ENCODE results near the gene DRC3.

- TF ChIP-seq POLR2A (IDR thresholded peaks at IDR 0.05; ENCODE audit: low read depth, low read length) (no peak), POLR2AphosphoS5 (IDR thresholded peaks at IDR 0.05; ENCODE audit: low read depth, low read length) (no peak)
These were observed 43.8 kb downstream of the DRC3 start for GRCh38 chr17:18016426-18016825.

Data from GM12892 (cell line).